GM18499 (cell line): ENCODE data around the gene CMTR2.

Experiments
- ATAC-seq: cut with Tn5 transposase; IDR thresholded peaks from one replicate; pipeline ENCODE4 v1.9.1; 2021; ENCODE audit warnings: moderate number of reproducible peaks; ENCODE audit not compliant: insufficient read depth, unreplicated experiment

Gene CMTR2

GRCh38 chr16:71283612-71284011, 5.6 kb downstream of the CMTR2 start:
- no peak for ATAC-seq

DNA sequence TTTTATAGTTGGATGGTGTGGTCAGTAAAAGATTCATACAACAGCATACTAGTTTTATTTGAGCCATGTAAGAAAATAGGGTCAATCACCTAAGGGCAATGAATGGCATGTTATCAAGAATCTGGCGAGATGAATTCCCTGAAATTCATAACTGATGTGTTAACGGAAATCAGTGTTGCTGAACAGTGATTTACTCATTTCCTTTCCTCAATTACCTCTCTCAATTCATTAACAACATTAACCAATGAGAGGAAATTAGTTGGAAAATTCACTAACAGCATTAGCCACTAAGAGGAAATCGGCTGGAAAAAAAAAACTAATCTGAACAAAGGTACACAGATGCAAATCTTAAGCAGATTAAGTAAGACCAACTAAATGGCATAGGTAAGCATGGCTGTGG, 6.3 kb downstream of the CMTR2 start:
- ATAC-seq = no peak

DNA sequence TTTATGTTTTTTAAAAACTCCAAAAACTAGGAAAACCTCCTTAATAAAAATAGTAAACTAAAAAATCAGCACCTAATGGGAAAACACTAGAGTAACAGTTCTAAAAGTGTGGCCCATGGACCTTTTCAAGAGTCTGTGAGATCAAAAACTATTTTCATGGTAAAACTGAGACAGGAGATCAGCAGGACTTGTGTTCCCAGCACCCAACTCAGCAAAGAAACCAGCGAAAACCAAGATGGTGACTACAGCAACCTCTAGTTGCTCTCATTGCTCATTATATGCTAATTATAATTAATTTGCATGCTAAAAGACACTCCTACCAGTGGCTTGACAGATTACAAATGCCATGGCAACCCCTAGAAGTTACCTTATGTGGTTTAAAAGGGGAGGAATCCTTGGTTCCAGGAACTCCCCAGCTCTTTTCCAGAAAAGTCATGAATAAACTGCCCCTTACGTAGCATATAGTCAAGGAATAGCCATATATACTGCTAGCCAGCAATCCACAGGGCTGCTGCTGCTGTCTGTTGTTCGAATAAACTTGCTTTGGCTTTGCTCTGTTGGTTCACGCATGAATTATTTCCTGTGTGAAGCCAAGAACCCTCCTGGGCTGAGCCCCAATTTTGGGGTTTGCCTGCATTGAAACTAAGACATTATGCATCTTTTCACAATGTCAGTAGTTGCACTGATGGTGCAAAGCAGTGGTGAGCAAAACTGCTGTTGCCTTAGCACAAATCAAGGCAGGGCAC, 12.4 kb downstream of the CMTR2 start:
- no peak for ATAC-seq

DNA sequence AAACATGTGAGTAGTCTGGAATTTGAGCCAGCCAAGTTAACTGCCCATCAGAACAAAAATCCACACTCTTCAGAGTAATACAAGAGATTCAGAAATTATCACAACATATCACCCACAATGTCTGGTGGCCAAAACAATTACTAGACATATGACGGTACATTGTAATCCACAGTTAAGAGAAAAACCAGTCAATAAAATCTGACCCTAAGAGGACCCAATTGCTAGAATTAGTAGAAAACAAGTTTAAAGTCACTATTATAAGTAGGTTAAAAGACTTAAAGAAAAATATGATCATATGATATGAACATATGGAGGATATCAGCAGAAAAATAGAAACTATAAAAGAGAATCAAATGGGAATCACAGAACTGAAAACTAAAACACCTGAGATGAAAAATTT, 15.8 kb downstream of the CMTR2 start:
- ATAC-seq = no peak

- no peak for ATAC-seq
These were observed 24.9 kb downstream of the CMTR2 start for GRCh38 chr16:71264299-71264698.

GRCh38 chr16:71263582-71263981, 25.6 kb downstream of the CMTR2 start:
- ATAC-seq = no peak

- ATAC-seq = no peak
These were observed 26.8 kb downstream of the CMTR2 start for GRCh38 chr16:71262391-71262790.

- no peak for ATAC-seq
These were observed 28.2 kb downstream of the CMTR2 start for GRCh38 chr16:71260995-71261394.

- ATAC-seq = no peak
These were observed 30.1 kb downstream of the CMTR2 start for GRCh38 chr16:71259086-71259485.

DNA sequence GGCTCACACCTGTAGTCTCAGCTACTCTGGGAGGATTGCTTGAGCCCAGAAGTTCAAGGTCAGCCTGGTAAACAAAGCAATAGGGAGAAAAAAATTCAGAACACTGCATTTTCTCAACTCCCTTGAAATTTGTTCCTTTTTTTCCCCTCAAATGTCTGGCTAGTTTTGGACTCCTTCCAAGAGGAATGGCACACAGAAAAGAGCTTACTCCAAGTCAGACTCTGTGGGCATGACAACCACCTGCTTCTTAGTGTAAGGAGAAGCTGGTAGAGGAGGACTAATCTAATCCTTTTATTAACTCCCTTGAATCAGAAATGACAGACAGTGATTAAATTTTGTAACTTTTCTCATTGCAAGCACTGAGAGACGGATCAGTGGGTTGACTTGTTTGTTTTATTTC, 30.8 kb downstream of the CMTR2 start:
- ATAC-seq = no peak

- no peak for ATAC-seq
These were observed 31.4 kb downstream of the CMTR2 start for GRCh38 chr16:71257768-71258167.

- no peak for ATAC-seq
These were observed 33.5 kb downstream of the CMTR2 start for GRCh38 chr16:71255721-71256120.

DNA sequence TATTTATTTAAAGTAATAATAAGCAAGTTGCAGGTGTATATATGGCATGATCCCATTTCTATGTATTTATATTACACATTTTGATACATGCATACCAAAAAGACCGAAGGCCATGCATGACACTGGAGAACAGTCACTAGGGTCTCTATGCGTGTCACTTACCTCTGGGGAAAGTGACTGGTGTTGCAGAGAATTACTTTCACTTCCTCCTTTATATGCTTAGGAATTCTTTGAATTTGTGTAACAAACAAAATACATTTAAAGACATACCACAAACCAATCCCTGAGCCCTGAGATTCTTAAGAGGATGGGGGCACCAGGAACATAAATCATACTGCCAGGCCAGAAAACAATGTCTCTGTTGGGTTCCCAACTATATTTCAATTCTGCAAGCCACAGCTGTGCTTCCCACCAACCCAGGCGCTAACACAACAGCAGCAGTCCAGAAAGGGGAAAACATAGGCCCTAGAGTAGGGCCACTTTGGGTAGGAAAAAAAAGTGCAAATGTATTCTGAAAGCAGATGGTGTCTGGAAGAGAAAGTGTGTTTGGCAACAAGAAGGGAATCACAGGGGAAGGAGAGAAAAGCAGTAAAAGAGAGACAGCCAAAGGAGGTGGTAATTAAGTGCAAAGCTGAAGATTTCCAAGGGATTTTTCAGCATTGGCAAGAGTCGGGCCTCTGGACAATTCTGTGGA, 34.2 kb downstream of the CMTR2 start:
- no peak for ATAC-seq

DNA sequence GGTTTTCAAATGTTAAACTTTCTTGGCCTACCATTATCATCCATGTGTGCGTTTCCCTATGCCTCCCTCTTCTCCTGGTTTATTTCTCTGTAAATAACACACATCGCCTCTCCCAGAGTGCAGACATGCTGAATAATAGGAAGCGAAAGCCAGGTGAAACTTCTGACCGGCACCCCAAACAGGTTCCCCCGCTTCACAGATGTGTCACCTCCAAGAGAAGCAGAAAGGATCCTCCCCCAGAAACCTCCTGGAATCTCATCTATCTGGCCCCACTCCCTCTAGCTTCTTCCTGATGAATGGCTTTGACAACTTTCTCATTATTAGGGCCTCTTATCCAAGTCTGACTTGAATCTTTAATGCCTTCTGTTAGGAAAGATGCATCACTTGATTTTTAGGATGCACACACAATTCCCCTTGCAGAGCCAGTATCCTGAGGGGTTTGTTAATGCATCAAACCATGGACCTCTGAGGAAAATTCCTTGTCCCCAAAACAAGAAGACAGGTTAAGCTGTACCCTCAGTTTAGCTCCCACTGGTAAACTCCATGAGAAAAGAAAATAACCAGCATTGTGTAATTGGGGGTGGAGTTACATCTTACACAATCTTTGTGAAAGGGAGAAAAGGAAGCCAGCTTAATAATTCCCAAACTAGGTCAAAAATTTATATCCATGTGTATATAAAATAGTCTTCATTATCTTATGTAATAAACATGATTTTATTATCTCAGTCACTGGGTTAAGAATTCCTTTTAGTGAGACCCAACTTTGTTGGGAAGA, 38.6 kb downstream of the CMTR2 start:
- ATAC-seq = no peak

DNA sequence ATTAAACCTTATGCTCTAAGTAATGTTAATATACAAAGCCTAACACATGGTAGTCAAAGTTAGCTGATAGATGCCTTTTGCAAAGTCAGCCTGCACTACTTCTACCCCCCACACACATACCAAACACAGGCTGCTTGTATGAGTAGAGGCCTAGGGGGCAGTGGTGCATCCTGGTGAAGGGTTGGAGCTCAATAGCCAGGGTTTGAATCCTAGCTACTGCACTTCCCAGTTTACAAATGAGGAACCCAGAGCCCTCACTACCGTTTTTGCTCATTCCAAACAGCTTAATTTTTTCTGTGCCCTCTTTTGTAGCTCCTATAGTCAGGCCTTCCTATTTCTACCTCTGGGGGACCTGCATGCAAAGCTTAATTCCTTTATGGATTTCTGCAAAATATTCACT, 39.8 kb downstream of the CMTR2 start:
- ATAC-seq = no peak

DNA sequence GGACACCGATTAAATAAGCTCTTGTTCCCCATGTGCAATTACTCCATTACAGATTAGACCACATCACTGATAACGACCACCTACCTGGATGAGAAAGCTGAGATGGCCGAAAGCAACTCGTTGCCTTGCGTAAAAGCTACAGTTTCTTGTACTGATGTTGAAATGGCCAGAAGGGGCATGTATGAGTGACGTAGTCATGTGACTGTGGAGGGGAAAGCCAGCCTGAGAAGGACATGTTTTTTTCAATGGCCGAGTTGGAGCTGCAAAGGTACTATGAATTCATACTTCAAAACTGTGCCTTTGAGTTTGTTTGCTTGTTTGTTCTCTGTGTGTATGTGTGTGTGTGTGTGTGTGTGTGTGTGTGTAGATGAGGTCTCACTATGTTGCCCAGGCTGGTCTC, 41.7 kb downstream of the CMTR2 start:
- ATAC-seq = no peak

DNA sequence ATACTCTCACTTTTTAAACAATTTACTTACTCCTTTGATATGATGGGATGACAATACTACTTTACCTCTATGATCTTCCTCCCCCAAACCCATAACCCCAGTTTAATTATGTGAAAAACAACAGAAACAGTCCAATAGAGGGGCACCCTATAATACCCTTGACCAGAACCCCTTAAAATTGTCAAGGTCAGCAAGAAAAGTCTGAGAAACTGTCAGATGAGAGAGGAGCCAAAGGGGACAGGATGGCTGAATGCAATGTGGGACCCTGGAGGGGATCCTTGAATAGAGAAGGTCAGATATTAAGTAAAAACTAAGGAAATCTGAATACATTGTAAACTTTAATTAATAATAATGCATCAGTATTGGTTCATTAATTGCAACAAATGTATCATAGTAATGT, 42.9 kb downstream of the CMTR2 start:
- ATAC-seq = no peak

DNA sequence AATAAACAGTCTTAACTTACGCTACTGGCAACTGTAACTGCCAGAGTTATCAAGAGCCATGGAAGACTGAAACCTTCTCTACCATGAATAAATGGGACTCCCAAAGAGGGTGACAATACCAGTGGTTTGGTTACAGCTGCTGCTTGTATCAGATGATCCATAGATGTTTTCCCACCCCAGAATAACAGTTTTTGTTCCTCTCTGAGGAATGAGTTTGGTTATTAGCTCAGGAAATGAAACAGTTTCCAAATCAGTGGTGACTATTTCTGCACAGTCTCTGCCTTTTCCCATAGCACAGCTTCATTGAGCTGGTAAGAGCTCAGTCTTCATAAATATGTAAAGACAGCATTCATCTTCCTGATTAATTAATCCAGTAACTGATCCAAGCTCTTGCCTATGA, 44.7 kb downstream of the CMTR2 start:
- no peak for ATAC-seq

GRCh38 chr16:71242601-71243000, 46.6 kb downstream of the CMTR2 start:
- no peak for ATAC-seq

GRCh38 chr16:71242036-71242435, 47.2 kb downstream of the CMTR2 start:
- no peak for ATAC-seq
